DMS153 (cell line): ENCODE results near the gene MGLL.

ENCODE experiments used
- DNase-seq: peaks from one replicate; lab custom pipeline; 2025; lab: John Stamatoyannopoulos, UW

The MGLL gene

GRCh38 chr3:127774647-127775046 lies 47.7 kb downstream of the MGLL start:
- no peak for DNase-seq

DNA sequence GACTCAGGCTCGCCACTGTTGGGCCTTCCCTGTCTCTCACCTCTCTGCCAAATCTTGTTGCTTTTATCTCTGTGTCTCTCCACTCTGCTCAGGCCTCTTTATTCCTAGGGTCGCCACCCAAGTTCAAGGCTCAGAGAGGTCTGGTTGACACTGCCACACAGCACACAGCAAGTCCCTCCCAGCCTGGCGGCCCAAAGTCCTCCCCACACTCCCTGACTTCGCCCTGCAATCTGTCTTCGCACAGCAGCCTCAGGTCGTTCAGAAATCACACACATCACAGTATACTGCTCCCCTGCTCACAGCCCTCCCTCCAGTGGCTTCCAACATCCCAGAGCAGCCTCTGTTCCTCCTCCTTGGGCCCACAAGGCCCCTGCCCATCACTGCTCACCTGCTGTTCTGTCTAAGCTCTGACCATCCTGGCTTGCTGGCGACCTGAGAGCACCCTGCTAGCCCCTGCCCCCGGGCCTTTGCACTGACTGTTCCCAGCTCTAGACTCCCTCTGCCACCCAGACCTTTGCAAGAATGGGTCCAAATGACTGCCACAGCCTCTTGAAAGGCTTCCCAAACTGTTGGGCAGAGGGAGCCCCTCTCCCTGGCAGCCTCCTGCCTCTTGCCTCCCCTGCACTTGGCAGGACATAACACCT lies 48.4 kb downstream of the MGLL start:
- no peak for DNase-seq

DNA sequence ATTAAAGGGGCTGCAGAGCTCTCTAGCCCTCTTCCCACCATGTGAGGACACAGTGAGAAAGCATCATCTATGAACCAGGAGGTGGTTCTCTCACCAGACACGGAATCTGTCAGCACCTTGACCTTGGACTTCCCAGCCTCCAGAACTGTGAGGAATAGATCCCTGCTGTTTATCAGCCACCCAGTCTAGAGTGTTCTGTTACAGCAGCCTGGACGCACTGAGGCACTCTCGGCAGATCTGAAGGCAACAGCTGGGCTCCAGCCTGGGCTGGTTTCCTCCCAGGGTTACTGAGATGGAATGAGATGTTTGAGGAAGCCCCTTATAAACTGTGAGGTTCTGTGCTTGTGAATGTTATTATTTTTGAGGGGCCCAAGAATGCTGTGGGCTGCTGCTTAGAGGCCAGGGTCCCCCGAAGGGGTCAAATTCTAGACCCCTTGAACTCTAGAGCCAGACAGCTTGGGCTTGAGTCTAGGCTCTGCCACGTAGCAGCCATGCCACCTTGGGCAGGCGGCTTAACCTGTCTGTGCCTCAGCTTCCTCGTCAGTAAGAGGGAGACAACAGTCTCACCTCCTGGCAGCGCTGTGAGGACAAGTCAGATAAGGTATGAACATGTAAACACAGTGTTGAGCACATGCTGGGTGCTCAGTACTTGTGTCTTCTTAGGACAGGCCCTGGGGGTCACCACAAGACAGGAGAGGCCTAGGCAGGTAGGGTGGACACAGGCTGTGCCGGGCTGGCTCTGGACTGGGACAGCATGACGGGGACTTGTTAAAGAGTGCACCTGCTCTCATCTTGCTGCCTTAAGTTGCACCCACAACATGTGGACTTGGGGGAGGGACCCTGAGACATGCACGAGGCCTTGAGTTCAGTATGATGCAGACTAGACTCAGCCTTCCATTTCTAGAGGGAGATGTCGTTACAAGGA lies 49.2 kb downstream of the MGLL start:
- DNase-seq, result no peak

GRCh38 chr3:127772273-127772672 lies 50.0 kb downstream of the MGLL start:
- no peak for DNase-seq

GRCh38 chr3:127771746-127772145 lies 50.6 kb downstream of the MGLL start:
- DNase-seq, result no peak

DNA sequence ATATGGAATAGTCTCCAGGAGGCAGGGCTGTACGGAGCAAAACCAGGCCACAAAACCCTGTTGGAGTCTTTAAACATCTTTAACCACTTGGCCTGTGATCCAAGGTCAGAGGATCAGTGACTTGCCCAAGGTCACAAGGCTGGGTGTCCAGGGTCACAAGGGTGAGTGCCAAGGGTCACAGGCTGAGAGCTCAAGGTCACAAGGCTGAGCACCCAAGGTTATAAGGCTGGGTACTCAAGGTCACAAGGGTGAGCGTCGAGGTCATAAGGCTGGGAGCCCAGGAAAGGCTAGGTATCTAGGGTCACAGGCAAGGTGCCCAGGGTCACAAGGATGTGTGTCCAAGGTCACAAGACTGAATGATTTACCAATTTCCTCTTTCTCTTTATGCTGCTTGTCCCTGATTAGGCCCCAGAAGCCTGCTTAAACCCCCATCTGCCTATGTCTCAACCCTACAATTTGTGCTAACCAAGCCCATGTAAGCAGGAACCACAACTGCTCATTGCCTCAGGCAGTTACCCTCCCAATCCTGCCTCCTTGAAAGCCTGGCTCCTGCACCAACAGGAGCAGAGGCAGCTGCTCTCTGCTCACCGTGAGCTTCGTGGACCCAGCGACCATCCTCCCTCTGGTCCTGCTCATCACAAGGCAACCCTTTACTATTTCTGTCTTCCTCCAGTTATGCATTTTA lies 51.5 kb downstream of the MGLL start:
- no peak for DNase-seq

DNA sequence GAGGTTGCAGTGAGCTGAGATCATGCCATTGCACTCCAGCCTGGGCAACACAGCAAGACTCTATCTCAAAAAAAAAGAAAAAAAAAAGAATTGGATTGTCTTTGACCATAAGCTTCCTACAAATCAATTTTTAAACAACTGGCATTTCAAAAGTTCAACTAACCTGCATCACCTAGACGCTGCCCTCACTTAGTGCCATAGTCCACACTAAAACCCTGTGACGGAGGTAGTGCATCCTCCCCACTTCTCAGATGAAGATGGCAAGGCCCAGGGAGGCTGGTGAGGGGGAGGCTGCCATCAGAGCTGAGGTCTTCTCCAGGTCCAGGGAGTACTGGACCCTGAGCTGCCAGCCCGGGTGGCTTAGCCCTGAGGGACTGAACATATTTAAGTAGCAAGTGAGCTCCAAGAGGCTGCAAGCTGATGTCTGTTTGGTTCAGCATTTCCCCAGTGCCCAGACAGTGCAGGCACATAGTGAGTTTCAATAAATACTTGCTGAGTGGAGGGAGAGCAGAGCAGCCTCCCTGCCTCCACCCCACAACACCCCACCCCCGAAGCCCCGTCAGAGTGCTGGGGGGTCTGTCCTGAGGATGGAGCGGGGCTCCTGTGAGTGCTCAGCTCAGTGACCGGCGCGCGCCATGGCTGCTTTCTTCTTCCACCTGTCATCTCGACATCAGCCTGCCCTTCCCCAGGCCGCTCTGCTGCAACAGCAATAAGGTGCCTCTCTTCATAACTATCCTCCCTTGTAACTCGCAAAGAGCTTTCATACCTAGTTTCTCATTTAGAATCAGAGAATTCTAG lies 52.8 kb downstream of the MGLL start:
- no peak for DNase-seq

GRCh38 chr3:127768346-127769008 lies 53.8 kb downstream of the MGLL start:
- DNase-seq, result no peak

DNA sequence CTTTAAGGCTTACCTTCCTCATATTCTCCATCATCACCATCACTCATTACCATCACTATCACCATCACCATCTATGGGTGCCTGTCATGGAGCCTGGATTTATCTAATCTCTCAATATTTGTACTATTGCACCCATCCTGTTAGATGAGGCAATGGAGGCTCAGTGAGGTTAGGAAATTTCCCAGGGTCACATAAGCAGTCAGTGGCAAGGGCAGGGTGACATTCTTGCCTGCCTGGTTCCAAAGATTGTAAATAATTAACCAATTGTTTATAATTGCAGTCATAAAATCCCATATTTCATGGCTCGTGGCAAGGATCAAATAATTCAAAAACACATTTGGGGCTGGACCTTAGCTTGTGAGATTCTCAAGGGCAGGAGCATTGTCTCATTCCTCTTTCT lies 55.2 kb downstream of the MGLL start:
- DNase-seq, result no peak

DNA sequence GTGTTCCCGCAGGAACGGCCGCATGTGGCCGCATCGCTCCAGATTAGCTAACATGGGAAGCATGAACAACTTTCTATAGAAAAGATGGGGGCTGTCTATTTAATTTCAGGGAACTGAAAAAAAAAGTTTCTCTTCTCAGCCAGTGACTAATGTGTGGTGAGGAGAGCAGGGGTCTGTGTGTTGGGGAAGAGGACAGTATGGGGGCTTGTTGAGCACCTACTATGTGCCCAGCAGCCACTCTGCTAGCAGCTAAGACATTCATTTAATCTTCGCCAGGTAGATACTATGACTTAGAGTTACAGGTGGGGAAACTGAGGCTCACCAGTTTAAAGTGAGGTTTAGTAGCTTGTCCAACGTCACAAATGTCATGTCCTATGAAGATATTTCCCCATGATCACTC lies 56.6 kb downstream of the MGLL start:
- DNase-seq, result no peak

GRCh38 chr3:127764841-127765362 lies 57.4 kb downstream of the MGLL start:
- no peak for DNase-seq

DNA sequence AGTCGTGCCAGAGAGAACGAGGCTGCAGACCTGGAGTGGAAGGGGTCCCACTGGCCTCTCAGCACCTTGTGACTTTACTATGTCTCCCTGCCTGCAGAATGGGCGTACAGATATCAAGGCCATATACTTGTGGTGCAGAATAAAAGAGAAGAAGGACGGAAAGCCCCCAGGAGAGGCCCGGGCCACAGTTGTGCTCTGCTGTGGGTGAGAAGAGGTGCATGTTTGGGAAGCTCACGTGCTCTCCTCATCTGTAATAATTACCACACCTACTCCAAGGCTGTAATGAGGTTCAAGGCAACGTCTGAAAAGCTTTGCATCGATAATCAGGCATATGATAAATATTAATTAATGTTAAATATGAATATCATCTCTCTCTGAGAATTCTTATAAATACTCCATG lies 58.0 kb downstream of the MGLL start:
- no peak for DNase-seq

- DNase-seq, result no peak
These were observed 58.5 kb downstream of the MGLL start for GRCh38 chr3:127763816-127764215.

GRCh38 chr3:127763337-127763736 lies 59.0 kb downstream of the MGLL start:
- no peak for DNase-seq

DNA sequence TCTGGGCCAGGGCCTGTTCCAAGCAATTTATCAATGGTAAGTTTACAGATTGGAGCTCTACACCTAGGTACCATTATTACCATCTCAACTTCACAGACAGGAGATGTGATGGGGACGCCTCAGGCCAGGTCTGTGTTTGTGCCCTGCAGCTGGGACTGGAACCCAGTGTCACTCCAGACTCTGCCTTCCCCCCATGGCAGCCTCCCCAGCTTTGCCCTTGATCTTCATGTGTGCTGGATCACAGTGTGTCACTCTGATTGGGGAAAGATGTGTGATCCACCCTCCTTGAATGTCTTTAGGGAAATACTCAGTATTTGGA lies 59.6 kb downstream of the MGLL start:
- DNase-seq, result no peak

GRCh38 chr3:127762077-127762786 lies 60.1 kb downstream of the MGLL start:
- peak; percentile 51 for DNase-seq

DNA sequence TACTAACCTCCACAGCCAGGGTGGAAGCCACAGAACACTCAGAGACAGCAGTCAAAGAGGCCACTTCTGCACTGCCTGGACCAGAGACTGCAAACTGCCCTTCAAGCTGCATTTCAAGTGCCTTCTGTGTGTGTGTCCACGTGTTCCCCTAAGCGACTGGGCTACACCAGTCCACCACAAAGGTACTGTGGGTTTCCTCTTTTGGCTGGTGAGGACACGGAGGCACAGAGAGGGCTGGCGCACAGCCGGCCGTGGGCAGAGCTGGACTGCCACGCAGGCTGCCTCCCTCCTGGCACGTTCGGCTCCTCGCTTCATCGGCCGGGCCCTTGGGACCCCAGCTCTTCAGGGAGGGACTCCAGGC lies 60.9 kb downstream of the MGLL start:
- DNase-seq, result no peak

GRCh38 chr3:127760791-127761440 lies 61.4 kb downstream of the MGLL start:
- DNase-seq, result no peak

GRCh38 chr3:127760361-127760760 lies 62.0 kb downstream of the MGLL start:
- DNase-seq, result no peak

- no peak for DNase-seq
These were observed 62.5 kb downstream of the MGLL start for GRCh38 chr3:127759826-127760225.
